ENCODE measurements around the gene RAPGEF5.
A peak's percentile ranks its signal among the peaks of the same experiment; 100 is the strongest.

The RAPGEF5 gene

DNA sequence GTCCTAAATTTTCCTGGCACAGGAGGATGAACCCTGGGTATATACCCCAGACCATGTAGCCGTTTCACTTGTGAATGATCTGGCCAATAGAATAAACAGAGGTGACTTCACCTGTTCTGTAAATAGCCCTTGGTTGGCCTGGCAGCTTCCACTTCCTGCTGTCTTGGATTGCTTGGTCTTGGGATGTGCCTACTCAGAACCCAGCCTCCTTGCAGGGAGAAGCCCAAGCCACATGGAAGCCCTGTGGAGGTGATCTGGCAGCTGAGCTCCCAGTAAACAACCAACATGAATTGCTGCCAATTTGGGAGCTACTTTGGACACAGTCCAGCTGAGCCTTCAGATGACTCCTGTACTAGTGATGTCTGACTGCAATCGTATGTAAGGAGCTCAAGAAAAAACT, 4.8 kb upstream of the RAPGEF5 start:
- DNase-seq (ENCODE audit: extremely low spot score) = no peak
- CTCF ChIA-PET = interaction anchor here (5.1 kb wide), 1 partner anchor 10 kb away, joined by 23 read pairs; no protein-coding TSS in a partner anchor
- TF ChIP-seq, protein P1, sequence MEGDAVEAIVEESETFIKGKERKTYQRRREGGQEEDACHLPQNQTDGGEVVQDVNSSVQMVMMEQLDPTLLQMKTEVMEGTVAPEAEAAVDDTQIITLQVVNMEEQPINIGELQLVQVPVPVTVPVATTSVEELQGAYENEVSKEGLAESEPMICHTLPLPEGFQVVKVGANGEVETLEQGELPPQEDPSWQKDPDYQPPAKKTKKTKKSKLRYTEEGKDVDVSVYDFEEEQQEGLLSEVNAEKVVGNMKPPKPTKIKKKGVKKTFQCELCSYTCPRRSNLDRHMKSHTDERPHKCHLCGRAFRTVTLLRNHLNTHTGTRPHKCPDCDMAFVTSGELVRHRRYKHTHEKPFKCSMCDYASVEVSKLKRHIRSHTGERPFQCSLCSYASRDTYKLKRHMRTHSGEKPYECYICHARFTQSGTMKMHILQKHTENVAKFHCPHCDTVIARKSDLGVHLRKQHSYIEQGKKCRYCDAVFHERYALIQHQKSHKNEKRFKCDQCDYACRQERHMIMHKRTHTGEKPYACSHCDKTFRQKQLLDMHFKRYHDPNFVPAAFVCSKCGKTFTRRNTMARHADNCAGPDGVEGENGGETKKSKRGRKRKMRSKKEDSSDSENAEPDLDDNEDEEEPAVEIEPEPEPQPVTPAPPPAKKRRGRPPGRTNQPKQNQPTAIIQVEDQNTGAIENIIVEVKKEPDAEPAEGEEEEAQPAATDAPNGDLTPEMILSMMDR (IDR thresholded peaks at IDR 0.05; ENCODE audit: control extremely low read depth, extremely low read depth, low read depth, missing control alignments) = no peak
- POLR2A ChIA-PET = no interaction called here

DNA sequence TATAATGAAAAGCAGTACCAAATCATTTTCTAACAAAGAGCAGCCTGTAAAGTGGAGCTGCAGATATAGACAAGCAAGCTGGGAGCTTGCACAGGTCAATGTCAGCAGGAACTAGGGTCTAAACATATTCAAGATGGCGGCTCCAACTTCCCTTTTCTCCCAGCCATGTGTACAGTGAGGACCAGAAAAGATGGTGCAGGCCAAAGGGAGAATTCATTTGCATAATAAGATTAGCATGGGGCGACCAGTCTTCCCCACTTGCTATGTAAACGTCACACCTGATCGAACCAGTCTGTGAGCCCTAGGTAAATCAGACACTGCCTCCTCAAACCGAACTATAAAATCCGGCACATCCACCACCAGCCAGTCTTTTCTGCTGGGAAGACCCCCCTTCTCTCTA, 4.4 kb upstream of the RAPGEF5 start:
- POLR2A ChIA-PET = no interaction called here
- no peak for DNase-seq (ENCODE audit: extremely low spot score)
- TF ChIP-seq, protein P1 (IDR thresholded peaks at IDR 0.05; ENCODE audit: control extremely low read depth, extremely low read depth, low read depth, missing control alignments) = no peak
- CTCF ChIA-PET = interaction anchor here (1.0 to 5.1 kb wide), 3 partner anchors 11 to 258 kb away, joined by 3 to 23 read pairs (median 3); no protein-coding TSS in a partner anchor

GRCh38 chr7:22358820-22359697, 2.1 kb upstream of the RAPGEF5 start:
- TF ChIP-seq, protein P1 (IDR thresholded peaks at IDR 0.05; ENCODE audit: control extremely low read depth, extremely low read depth, low read depth, missing control alignments) = no peak
- ChIA-PET CTCF (interaction anchor here (5.1 kb wide), 1 partner anchor 13 kb away, joined by 23 read pairs; no protein-coding TSS in a partner anchor), POLR2A (no interaction called here)
- DNase-seq (ENCODE audit: extremely low spot score) = no peak

DNA sequence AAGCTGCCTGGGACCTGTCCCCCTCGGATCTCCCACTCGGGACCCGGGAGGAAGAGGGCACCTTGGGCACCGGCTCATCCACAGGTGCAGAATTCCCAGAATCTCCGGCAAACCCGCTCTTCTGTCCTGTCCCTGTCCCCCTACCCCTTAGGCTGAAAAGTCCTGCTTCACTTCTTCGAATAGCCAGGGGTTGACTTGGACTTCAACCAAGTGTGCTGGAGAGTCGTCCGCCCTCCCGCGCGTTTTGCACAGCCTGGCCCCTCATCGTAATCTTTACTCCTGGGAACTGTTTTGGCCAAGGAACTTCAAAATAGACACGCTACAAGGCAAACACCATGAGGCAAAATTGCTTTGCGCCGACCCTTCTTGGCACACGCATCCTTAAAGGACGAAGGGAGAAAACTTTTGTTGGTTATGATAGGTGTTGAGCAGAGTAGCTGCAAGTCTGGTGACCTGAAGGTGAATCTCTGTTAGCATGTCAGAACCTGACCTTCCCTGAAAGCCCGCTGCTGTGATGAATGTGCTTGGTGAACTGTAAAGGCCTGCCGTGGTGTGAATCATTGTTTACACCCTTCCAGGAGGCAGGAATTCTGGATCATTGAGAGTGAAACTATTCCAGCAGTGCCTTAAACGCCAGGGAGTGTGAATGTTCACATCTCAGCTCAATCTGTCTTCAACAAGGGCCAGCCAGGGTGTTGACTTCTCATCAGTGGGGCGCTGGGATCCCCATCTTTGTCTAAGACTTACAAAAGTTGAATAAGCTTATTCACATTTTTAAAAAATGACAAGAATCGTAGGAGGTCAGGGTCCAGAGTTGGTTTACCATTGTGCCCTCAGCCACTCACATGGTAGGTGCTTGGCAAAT, 589 bp upstream of the RAPGEF5 start:
- DNase-seq (ENCODE audit: extremely low spot score) = no peak
- CTCF ChIA-PET = no interaction called here
- POLR2A ChIA-PET = no interaction called here
- TF ChIP-seq, protein P1 (IDR thresholded peaks at IDR 0.05; ENCODE audit: control extremely low read depth, extremely low read depth, low read depth, missing control alignments) = no peak

GRCh38 chr7:22356010-22356691, 803 bp downstream of the RAPGEF5 start:
- TF ChIP-seq, protein P1 (IDR thresholded peaks at IDR 0.05; ENCODE audit: control extremely low read depth, extremely low read depth, low read depth, missing control alignments) = no peak
- POLR2A ChIA-PET = no interaction called here
- CTCF ChIA-PET = interaction anchor here (1.3 kb wide), 1 partner anchor 11 kb away, joined by 3 read pairs; no protein-coding TSS in a partner anchor
- DNase-seq (ENCODE audit: extremely low spot score) = peak; percentile 40

DNA sequence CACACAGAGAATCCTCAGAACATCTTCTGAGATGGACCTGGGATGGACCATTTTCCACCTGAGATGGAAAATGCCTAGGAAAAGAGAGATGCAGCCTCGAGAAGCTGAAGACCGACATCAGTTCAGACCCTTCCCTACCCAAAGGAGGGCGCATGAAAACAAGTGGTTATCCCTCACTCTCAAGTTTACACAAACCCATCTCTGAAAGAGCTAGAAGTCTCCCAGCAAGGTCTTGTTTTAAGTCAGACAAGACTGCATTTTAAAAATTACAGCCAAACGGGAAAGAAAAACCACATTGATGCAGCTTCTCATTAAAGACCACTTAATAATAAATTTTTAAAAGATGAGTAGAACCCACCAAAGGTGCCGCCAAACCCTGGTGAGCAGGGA, 1.3 kb downstream of the RAPGEF5 start:
- ChIA-PET CTCF (interaction anchor here (1.3 kb wide), 1 partner anchor 10 kb away, joined by 3 read pairs; no protein-coding TSS in a partner anchor), POLR2A (no interaction called here)
- peak; percentile 17 for DNase-seq (ENCODE audit: extremely low spot score)
- TF ChIP-seq, protein P1 (IDR thresholded peaks at IDR 0.05; ENCODE audit: control extremely low read depth, extremely low read depth, low read depth, missing control alignments) = no peak
